Measurements from ENCODE around the gene CADPS2. TPM values are rescaled to one million over a fixed set of nuclear protein-coding genes. Genes with fewer than 3 reads are reported as not detected.

Gene CADPS2
- total RNA-seq = 1 to 10 TPM; 2.1 to 3.6 (median 3.2) TPM
- 1 to 10 TPM; 1.5 to 1.7 (median 1.6) TPM for polyA plus RNA-seq
- long read RNA-seq, donor 1 = 0 reads
- long read RNA-seq, donor 2, partial matches to known transcripts = 0 of 3 reads
- long read RNA-seq, donor 2, other reads (novel, unspliced or antisense) = 3 of 3 reads

DNA sequence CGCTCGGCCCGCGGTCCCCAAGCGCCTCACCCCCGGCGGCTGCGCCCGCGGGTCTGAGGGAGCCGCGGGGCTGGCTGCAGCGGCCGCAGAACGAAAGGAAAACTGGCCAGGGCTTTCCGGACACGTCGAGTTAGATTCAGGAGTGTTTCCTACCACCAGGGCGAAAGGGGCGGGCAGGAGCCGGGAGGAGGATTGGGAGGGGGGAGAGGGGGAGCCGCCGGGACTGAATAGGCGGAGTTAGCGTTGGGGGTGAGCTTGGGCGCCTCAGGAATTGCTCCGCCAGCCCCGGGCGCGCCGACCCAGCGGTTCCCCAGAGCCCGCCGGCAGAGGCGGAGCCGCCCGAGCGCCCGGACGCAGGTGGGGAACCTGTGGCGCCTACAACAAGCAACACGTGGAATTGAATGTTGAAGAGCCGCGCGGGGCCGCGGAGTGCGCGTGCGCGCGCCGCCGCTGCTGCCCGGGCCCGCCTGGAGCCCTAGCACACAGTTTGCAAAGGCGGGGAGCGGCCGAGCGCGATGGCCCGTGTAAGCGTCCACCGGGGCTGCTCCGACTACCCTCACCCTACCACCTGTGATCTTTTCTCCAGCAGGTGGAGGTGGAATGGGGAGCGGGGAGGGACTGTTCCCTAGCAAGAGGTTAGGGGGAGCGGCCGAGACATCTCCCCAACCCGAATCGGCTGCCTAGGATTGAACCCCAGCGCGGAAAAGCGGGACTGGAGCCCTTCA lies at the start of gene CADPS2:
Gene CADPS2 (minus strand): TSS at position 104 of the 725 bp plus-strand sequence. CDS start 123 bp downstream, outside the sequence.
- no peak for TF ChIP-seq CTCF (IDR thresholded peaks at IDR 0.05)
- Histone ChIP-seq H3K9me3 (no peaks in the 10 kb centered on the region), H3K4me3 (peak within 1 kb of the TSS; percentile 85), H3K4me1 (peaks cover 4% of the 10 kb centered on the region), H3K27ac (peak within 1 kb of the TSS; percentile 73), H3K36me3 (ENCODE audit: insufficient read depth in 1 of 2, low read depth in 1 of 2) (no peaks in the 10 kb centered on the region), H3K27me3 (ENCODE audit: insufficient read depth in 3 of 3, low read length in 2 of 3) (peaks cover 0 to 32% (median 0%) of the 10 kb centered on the region in 3 donors)
- peak; percentile 82 to 88 for DNase-seq
- intact Hi-C loops (cut with DNase I) = loop anchor here in 1 of 2 donors (5.0 kb wide), 1 partner anchor 266 kb away; no protein-coding TSS in a partner anchor
- ATAC-seq = peak; percentile 70 to 88 (median 84)
- 0% methylated on average over 54 to 73 of the region's 73 CpGs for WGBS, 3 donors

GRCh38 chr7:122935620-122936019 lies 49.4 kb upstream of the CADPS2 start:
- ATAC-seq (no peak), DNase-seq (no peak)
- H3K4me3 ChIP-seq = no peak overlapping the region
- H3K4me1 ChIP-seq = no peaks in the 10 kb centered on the region
- intact Hi-C loops (cut with DNase I) = no loop called here
- no peak overlapping the region for H3K27ac ChIP-seq
- no peaks in the 10 kb centered on the region for H3K36me3 ChIP-seq (ENCODE audit: insufficient read depth in 1 of 2, low read depth in 1 of 2)
- no peak for TF ChIP-seq CTCF (IDR thresholded peaks at IDR 0.05)
- no peaks in the 10 kb centered on the region for H3K9me3 ChIP-seq
- no peaks in the 10 kb centered on the region for H3K27me3 ChIP-seq (ENCODE audit: insufficient read depth in 3 of 3, low read length in 2 of 3)

DNA sequence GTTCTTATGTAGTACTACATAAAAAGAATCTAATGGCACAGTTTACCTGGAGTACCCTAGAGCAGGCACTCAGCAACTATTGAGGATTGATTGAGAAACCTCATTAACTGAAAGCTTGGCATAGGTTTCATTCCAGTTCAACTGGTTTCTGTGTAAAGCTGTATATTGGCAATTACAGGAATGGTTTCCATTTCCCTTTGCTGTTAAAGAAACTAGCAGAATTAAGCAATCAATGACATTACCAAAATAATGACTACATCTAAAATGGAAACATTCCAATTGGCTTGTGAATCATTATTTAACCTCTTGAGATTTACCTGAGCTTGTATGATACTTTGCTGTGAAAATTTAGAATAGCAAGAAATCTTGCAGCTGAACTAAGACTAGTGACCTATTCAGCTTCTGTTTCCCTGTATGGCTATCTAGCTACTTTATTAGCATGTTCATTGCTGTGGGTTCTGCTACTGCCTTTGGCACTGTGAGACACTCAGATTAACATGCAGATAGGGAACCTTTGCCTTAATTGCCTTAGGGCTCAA lies 33.5 kb upstream of the CADPS2 start:
- no peaks in the 10 kb centered on the region for H3K4me1 ChIP-seq
- H3K27me3 ChIP-seq (ENCODE audit: insufficient read depth in 3 of 3, low read length in 2 of 3) = peaks cover 0 to 4% (median 0%) of the 10 kb centered on the region in 3 donors
- intact Hi-C loops (cut with DNase I) = no loop called here
- DNase-seq (no peak), ATAC-seq (no peak)
- H3K9me3 ChIP-seq = no peaks in the 10 kb centered on the region
- H3K4me3 ChIP-seq = no peak overlapping the region
- no peak for TF ChIP-seq CTCF (IDR thresholded peaks at IDR 0.05)
- no peaks in the 10 kb centered on the region for H3K36me3 ChIP-seq (ENCODE audit: insufficient read depth in 1 of 2, low read depth in 1 of 2)
- no peak overlapping the region for H3K27ac ChIP-seq

DNA sequence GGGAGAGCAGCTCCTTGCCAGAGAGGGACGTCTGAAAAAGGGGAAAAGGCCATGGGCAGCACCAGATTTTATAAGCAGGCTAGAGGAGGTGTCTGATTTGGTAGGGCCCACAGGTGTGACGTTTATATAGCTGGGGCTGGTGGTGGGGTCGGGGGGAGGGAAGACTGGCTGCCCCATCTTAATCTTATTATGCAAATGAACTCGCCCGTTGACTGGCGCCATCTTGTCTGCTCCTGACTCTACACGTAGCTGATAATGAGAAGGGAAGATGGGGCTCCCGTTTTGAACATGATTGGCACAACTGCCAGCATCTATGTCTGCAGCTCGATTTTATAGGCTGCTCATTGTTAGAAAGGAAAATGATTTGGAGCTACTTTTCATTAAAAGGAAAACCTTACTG lies 28.6 kb upstream of the CADPS2 start:
- no peak for DNase-seq
- Histone ChIP-seq H3K36me3 (ENCODE audit: insufficient read depth in 1 of 2, low read depth in 1 of 2) (no peaks in the 10 kb centered on the region), H3K27ac (no peak overlapping the region), H3K4me1 (no peaks in the 10 kb centered on the region), H3K4me3 (no peak overlapping the region), H3K27me3 (ENCODE audit: insufficient read depth in 3 of 3, low read length in 2 of 3) (peaks cover 0 to 4% (median 0%) of the 10 kb centered on the region in 3 donors), H3K9me3 (no peaks in the 10 kb centered on the region)
- intact Hi-C loops (cut with DNase I) = no loop called here
- 82 to 86% (median 84%) methylated on average over 9 of the region's 9 CpGs for WGBS, 3 donors
- ATAC-seq = no peak
- TF ChIP-seq CTCF (IDR thresholded peaks at IDR 0.05) = no peak

All from psoas muscle (tissue), 8 donors.